Gastrocnemius medialis (tissue), 4 donors: ENCODE results near the gene FYB1.

Source experiments
- CTCF ChIP-seq, 5 experiments: fragments of 450-650 bp in 3 of 5; fragments of 200-600 bp in 2 of 5; sonication (generic) in 2 of 5; IDR thresholded peaks in 4 of 5; conservative IDR thresholded peaks in 1 of 5; 1 replicate in 4 of 5; 2 replicates in 1 of 5; pipeline ENCODE4 v1.5.1; 2016 to 2019; ENCODE audit warnings: antibody characterized with exemption in 5 of 5, mild to moderate bottlenecking in 3 of 5, moderate library complexity in 3 of 5
- POLR2A ChIP-seq, 2 donors: fragments of 450-650 bp; IDR thresholded peaks; one replicate each; pipeline ENCODE4 v1.6.1; 2017; ENCODE audit warnings: antibody characterized with exemption in 2 of 2, mild to moderate bottlenecking in 2 of 2, moderate library complexity in 2 of 2

DNA sequence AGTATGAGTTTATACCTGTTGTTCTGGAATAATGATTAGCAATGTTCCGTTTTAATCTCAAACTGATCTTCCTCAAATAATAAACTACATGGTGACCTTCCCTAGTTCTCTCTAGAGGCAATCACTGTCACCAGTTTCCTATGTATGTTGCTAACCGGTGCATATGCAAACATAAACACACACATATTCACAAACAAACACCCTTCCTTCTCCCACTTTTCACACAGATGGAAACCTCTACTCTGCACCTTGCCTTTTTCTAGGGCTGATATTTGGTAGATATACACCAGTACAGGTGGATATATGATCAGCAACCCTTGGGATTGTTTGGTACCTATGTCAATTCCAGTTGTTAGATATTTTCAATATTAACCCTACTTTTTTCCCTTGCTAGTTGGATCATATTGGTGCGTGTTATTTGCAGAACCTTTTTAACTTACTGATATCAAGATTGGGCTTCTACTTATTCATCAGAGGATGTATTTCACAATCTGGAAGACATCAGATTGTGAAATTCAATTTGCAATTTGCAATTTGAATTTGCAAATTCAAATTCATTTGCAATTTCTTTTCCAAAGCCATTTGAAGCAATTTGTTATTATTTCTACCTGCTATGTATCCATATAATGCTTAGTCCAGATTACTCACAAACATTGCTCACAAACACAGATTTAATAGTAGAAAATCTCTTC is 12.6 kb downstream of the FYB1 start:
- TF ChIP-seq POLR2A (IDR thresholded peaks at IDR 0.05) (no peak), CTCF (IDR thresholded peaks at IDR 0.05 in 4 of 5, conservative IDR thresholded peaks at IDR 0.05 in 1 of 5) (no peak)
